ENCODE measurements around the gene PPM1E.

Gene PPM1E

GRCh38 chr17:58985971-58986370 is 230.3 kb downstream of the PPM1E start:
- DNase-seq (ENCODE audit: extremely low spot score): no peak
- no peak for TF ChIP-seq HDGF (IDR thresholded peaks at IDR 0.05; ENCODE audit: borderline replicate concordance)
- TF ChIP-seq FOXM1 (IDR thresholded peaks at IDR 0.05; ENCODE audit: borderline replicate concordance): no peak
- no peak for TF ChIP-seq ZNF384 (IDR thresholded peaks at IDR 0.05)
- no peak for TF ChIP-seq ELF4 (IDR thresholded peaks at IDR 0.05)
- no peak for TF ChIP-seq LEF1 (IDR thresholded peaks at IDR 0.05; ENCODE audit: borderline replicate concordance)
- TF ChIP-seq FOXK2 (IDR thresholded peaks at IDR 0.05): no peak
- no peak for TF ChIP-seq SP1 (IDR thresholded peaks at IDR 0.05)
- TF ChIP-seq NFRKB (IDR thresholded peaks at IDR 0.05): no peak
- no peak for TF ChIP-seq BHLHE40 (IDR thresholded peaks at IDR 0.05; ENCODE audit: borderline replicate concordance)
- no peak for TF ChIP-seq ARNT (IDR thresholded peaks at IDR 0.05)
- TF ChIP-seq FOXA1 (IDR thresholded peaks at IDR 0.05): no peak
- CTCF ChIA-PET: interaction anchor here (1.1 kb wide), 1 partner anchor 17 kb away, joined by 3 read pairs; no protein-coding TSS in a partner anchor
- POLR2A ChIA-PET: no interaction called here

- no peak for DNase-seq (ENCODE audit: extremely low spot score)
- TF ChIP-seq PKNOX1 (IDR thresholded peaks at IDR 0.05): no peak
- TF ChIP-seq TARDBP (IDR thresholded peaks at IDR 0.05): no peak
- TF ChIP-seq ZNF384 (IDR thresholded peaks at IDR 0.05): no peak
- no peak for TF ChIP-seq L3MBTL2 (conservative IDR thresholded peaks at IDR 0.05)
- TF ChIP-seq ARNT (IDR thresholded peaks at IDR 0.05): no peak
- no peak for TF ChIP-seq ELF4 (IDR thresholded peaks at IDR 0.05)
- no peak for TF ChIP-seq LEF1 (IDR thresholded peaks at IDR 0.05; ENCODE audit: borderline replicate concordance)
- no peak for TF ChIP-seq SUZ12 (IDR thresholded peaks at IDR 0.05)
- TF ChIP-seq FOXM1 (IDR thresholded peaks at IDR 0.05; ENCODE audit: borderline replicate concordance): no peak
- no peak for TF ChIP-seq CTBP1 (IDR thresholded peaks at IDR 0.05; ENCODE audit: borderline replicate concordance)
- no peak for TF ChIP-seq NFRKB (IDR thresholded peaks at IDR 0.05)
- no peak for TF ChIP-seq FOXK2 (IDR thresholded peaks at IDR 0.05)
- TF ChIP-seq FOXA1 (IDR thresholded peaks at IDR 0.05): no peak
- TF ChIP-seq BHLHE40 (IDR thresholded peaks at IDR 0.05; ENCODE audit: borderline replicate concordance): no peak
- no peak for TF ChIP-seq SP1 (IDR thresholded peaks at IDR 0.05)
- TF ChIP-seq HDGF (IDR thresholded peaks at IDR 0.05; ENCODE audit: borderline replicate concordance): no peak
- POLR2A ChIA-PET: interaction anchor here (1.1 kb wide), 1 partner anchor 17 kb away, joined by 3 read pairs; no protein-coding TSS in a partner anchor
- CTCF ChIA-PET: no interaction called here
Measured at GRCh38 chr17:58989629-58990028, 234.0 kb downstream of the PPM1E start.

GRCh38 chr17:58991718-58992331 is 236.2 kb downstream of the PPM1E start:
- CTCF ChIA-PET: interaction anchor here (0.8 kb wide), 1 partner anchor 281 kb away, joined by 6 read pairs; no protein-coding TSS in a partner anchor
- DNase-seq (ENCODE audit: extremely low spot score): no peak
- TF ChIP-seq FOXA1 (IDR thresholded peaks at IDR 0.05): no peak
- no peak for TF ChIP-seq SP1 (IDR thresholded peaks at IDR 0.05)
- no peak for TF ChIP-seq NFRKB (IDR thresholded peaks at IDR 0.05)
- no peak for TF ChIP-seq HDGF (IDR thresholded peaks at IDR 0.05; ENCODE audit: borderline replicate concordance)
- no peak for TF ChIP-seq ZNF384 (IDR thresholded peaks at IDR 0.05)
- TF ChIP-seq FOXM1 (IDR thresholded peaks at IDR 0.05; ENCODE audit: borderline replicate concordance): no peak
- TF ChIP-seq BHLHE40 (IDR thresholded peaks at IDR 0.05; ENCODE audit: borderline replicate concordance): no peak
- POLR2A ChIA-PET: interaction anchor here (1.0 kb wide), 1 partner anchor 473 kb away, joined by 3 read pairs; no protein-coding TSS in a partner anchor

- TF ChIP-seq ARNT (IDR thresholded peaks at IDR 0.05) (no peak), SP1 (IDR thresholded peaks at IDR 0.05) (no peak), HDGF (IDR thresholded peaks at IDR 0.05; ENCODE audit: borderline replicate concordance) (no peak), FOXM1 (IDR thresholded peaks at IDR 0.05; ENCODE audit: borderline replicate concordance) (no peak), PKNOX1 (IDR thresholded peaks at IDR 0.05) (no peak), ZNF384 (IDR thresholded peaks at IDR 0.05) (no peak), LEF1 (IDR thresholded peaks at IDR 0.05; ENCODE audit: borderline replicate concordance) (no peak), FOXK2 (IDR thresholded peaks at IDR 0.05) (no peak), BHLHE40 (IDR thresholded peaks at IDR 0.05; ENCODE audit: borderline replicate concordance) (no peak), FOXA1 (IDR thresholded peaks at IDR 0.05) (no peak), L3MBTL2 (conservative IDR thresholded peaks at IDR 0.05) (no peak), CTBP1 (IDR thresholded peaks at IDR 0.05; ENCODE audit: borderline replicate concordance) (no peak), SUZ12 (IDR thresholded peaks at IDR 0.05) (no peak), TARDBP (IDR thresholded peaks at IDR 0.05) (no peak), ELF4 (IDR thresholded peaks at IDR 0.05) (no peak), NFRKB (IDR thresholded peaks at IDR 0.05) (no peak)
- ChIA-PET POLR2A (interaction anchor here (0.9 to 1.4 kb wide), 3 partner anchors 301 to 475 kb away, joined by 3 to 5 read pairs (median 4); partner anchors contain the start of gene RAD51C), CTCF (interaction anchor here (1.2 kb wide), 2 partner anchors 12 to 24 kb away, joined by 3 to 4 read pairs; no protein-coding TSS in a partner anchor)
- no peak for DNase-seq (ENCODE audit: extremely low spot score)
Measured at GRCh38 chr17:58993311-58993710, 237.7 kb downstream of the PPM1E start.

- POLR2A ChIA-PET: no interaction called here
- TF ChIP-seq BHLHE40 (IDR thresholded peaks at IDR 0.05; ENCODE audit: borderline replicate concordance): no peak
- TF ChIP-seq ARNT (IDR thresholded peaks at IDR 0.05): no peak
- CTCF ChIA-PET: interaction anchor here (0.7 kb wide), 1 partner anchor 1333 kb away, joined by 3 read pairs; no protein-coding TSS in a partner anchor
- DNase-seq (ENCODE audit: extremely low spot score): no peak
Measured at GRCh38 chr17:58995247-58995940, 239.7 kb downstream of the PPM1E start.

GRCh38 chr17:58996968-58997367 is 241.3 kb downstream of the PPM1E start:
- TF ChIP-seq LEF1 (IDR thresholded peaks at IDR 0.05; ENCODE audit: borderline replicate concordance) (no peak), FOXA1 (IDR thresholded peaks at IDR 0.05) (no peak), HDGF (IDR thresholded peaks at IDR 0.05; ENCODE audit: borderline replicate concordance) (no peak), ARNT (IDR thresholded peaks at IDR 0.05) (no peak), SUZ12 (IDR thresholded peaks at IDR 0.05) (no peak), TARDBP (IDR thresholded peaks at IDR 0.05) (no peak), FOXK2 (IDR thresholded peaks at IDR 0.05) (no peak), SP1 (IDR thresholded peaks at IDR 0.05) (no peak), ELF4 (IDR thresholded peaks at IDR 0.05) (no peak), BHLHE40 (IDR thresholded peaks at IDR 0.05; ENCODE audit: borderline replicate concordance) (no peak), L3MBTL2 (conservative IDR thresholded peaks at IDR 0.05) (no peak), CTBP1 (IDR thresholded peaks at IDR 0.05; ENCODE audit: borderline replicate concordance) (no peak), FOXM1 (IDR thresholded peaks at IDR 0.05; ENCODE audit: borderline replicate concordance) (no peak), PKNOX1 (IDR thresholded peaks at IDR 0.05) (no peak), ZNF384 (IDR thresholded peaks at IDR 0.05) (no peak)
- CTCF ChIA-PET: interaction anchor here (0.6 kb wide), 2 partner anchors 34 to 249 kb away, joined by 4 to 10 read pairs; no protein-coding TSS in a partner anchor

More at GRCh38 chr17:58996968-58997367, 241.3 kb downstream of the PPM1E start:
- POLR2A ChIA-PET: no interaction called here
- DNase-seq (ENCODE audit: extremely low spot score): no peak
